GM23248 (cell line): ENCODE measurements around the gene UNC5A. TPM values are rescaled to one million over a fixed set of nuclear protein-coding genes. Genes with fewer than 3 reads are reported as not detected.

Source experiments
- DNase-seq: peaks from one replicate; pipeline ENCODE4 v3.0.0-alpha.2; 2015
- H2AFZ ChIP-seq: fragments of 200-600 bp; sonication (generic); 2 replicates; pipeline ENCODE4 v1.6.1; 2016; ENCODE audit warnings: antibody characterized with exemption
- H3F3A ChIP-seq: fragments of 200-600 bp; sonication (generic); 2 replicates; pipeline ENCODE4 v1.6.1; 2016; ENCODE audit warnings: mild to moderate bottlenecking, antibody characterized with exemption, mixed run types; ENCODE audit not compliant: insufficient read depth
- H3K27ac ChIP-seq: fragments of 200-600 bp; sonication (generic); 2 replicates; pipeline ENCODE4 v1.5.1; 2016; ENCODE audit warnings: mild to moderate bottlenecking
- H3K27me3 ChIP-seq: fragments of 200-600 bp; sonication (generic); replicated peaks from 2 replicates; pipeline ENCODE4 v1.6.1; 2016; ENCODE audit warnings: mild to moderate bottlenecking; ENCODE audit not compliant: insufficient read depth
- H3K36me3 ChIP-seq: fragments of 200-600 bp; sonication (generic); 2 replicates; pipeline ENCODE4 v1.6.1; 2016; ENCODE audit warnings: low read depth, mild to moderate bottlenecking
- H3K4me1 ChIP-seq: fragments of 200-600 bp; sonication (generic); 2 replicates; pipeline ENCODE4 v1.6.1; 2016; ENCODE audit warnings: mild to moderate bottlenecking; ENCODE audit not compliant: insufficient read depth
- H3K4me2 ChIP-seq: fragments of 200-600 bp; sonication (generic); one replicate; pipeline ENCODE4 v1.6.1; 2016; ENCODE audit warnings: mild to moderate bottlenecking; ENCODE audit not compliant: unreplicated experiment
- H3K4me3 ChIP-seq: fragments of 200-600 bp; sonication (generic); 2 replicates; pipeline ENCODE4 v1.5.1; 2016; ENCODE audit warnings: mild to moderate bottlenecking
- H3K79me2 ChIP-seq: fragments of 200-600 bp; sonication (generic); 2 replicates; pipeline ENCODE4 v1.6.1; 2016; ENCODE audit warnings: mild to moderate bottlenecking; ENCODE audit not compliant: insufficient read depth
- H3K9ac ChIP-seq: fragments of 200-600 bp; sonication (generic); 2 replicates; pipeline ENCODE4 v1.6.1; 2016; ENCODE audit warnings: mild to moderate bottlenecking
- H3K9me2 ChIP-seq: fragments of 200-600 bp; sonication (generic); 2 replicates; pipeline ENCODE4 v1.6.1; 2016; ENCODE audit warnings: mixed run types, mild to moderate bottlenecking, moderate library complexity; ENCODE audit not compliant: insufficient read depth
- H3K9me3 ChIP-seq: fragments of 200-600 bp; sonication (generic); one replicate; pipeline ENCODE4 v1.6.1; 2017; ENCODE audit warnings: low read depth
- H4K20me1 ChIP-seq: fragments of 200-600 bp; sonication (generic); 2 replicates; pipeline ENCODE4 v1.6.0; 2016; ENCODE audit not compliant: insufficient read depth
- EZH2 ChIP-seq: fragments of 200-600 bp; sonication (generic); IDR thresholded peaks from 2 replicates; pipeline ENCODE4 v1.6.1; 2018; ENCODE audit warnings: antibody characterized with exemption, mild to moderate bottlenecking; ENCODE audit not compliant: insufficient read depth, poor library complexity, severe bottlenecking
- EZH2phosphoT487 ChIP-seq: fragments of 200-600 bp; sonication (generic); IDR thresholded peaks from 2 replicates; pipeline ENCODE4 v1.6.1; 2018; ENCODE audit warnings: antibody characterized with exemption, moderate library complexity, mild to moderate bottlenecking, low read depth; ENCODE audit not compliant: insufficient read depth
- WGBS, 2 experiments: methylation state at CpG; one replicate each; pipeline ENCODE4 v1.1.6; 2015 to 2017; ENCODE audit warnings: low lambda C conversion rate in 2 of 2, low coverage in 1 of 2; ENCODE audit errors: missing lambda C conversion rate in 2 of 2; 5-methylcytosine and 5-hydroxymethylcytosine counted together
- in situ Hi-C: fragments of 300-500 bp; cut with MboI; formaldehyde crosslinking; loops from 2 replicates; pipeline ENCODE4 v1.15.0; 2020
- polyA plus RNA-seq: library from polyadenylated mRNA; unstranded; fragments of >200 nt; fragmentation: Nextera tagmentation; extraction: Ambion mirVana; gene quantifications from 2 replicates; pipeline ENCODE4 v1.2.1, GENCODE V29; 2016
- total RNA-seq: library from RNA; depleted of rRNA; stranded (reverse); fragments of >200 nt; shearing (Covaris generic); gene quantifications from 2 replicates; pipeline ENCODE4 v1.2.3, GENCODE V29; 2014

The UNC5A gene
- total and polyA plus RNA-seq, 2 experiments from 2014 or later: not detected

DNA sequence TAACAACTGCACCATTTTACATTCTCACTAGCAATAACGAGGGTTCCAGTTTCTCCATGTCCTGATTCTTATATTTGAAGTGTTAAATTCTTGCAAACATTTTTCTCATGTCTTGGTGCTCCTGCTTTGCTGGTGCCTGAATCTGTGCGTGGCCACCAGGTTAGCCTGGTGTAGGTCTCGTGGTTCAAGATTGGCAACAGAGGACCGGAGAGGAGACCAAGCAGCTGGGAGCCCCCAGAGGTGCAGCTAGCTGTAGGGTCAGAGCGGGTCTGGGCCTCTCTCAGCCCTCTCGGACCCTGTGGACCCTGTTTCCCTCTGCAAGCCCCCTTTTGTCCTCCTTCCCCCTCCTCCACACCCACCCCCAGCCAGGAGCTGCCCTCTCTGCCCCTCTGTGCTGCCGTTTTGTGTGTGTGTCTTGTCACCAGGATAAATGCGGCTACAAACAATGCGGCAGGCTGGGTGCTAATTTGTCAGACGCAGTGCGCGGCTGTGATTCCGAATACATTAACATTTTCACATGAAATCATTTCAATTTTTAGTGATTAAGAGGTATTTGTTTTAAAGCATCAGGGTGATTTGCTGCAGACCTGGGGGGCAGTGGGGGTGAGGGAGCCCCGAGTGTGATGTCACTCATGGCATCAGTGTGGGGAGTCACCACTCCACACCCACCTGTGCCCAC is 17.5 kb downstream of the UNC5A start:
- 60 to 62% methylated on average over 14 of the region's 14 CpGs for WGBS, 2 experiments
- H3K9me2 ChIP-seq: no peaks in the 10 kb centered on the region
- no peaks in the 10 kb centered on the region for H3K4me1 ChIP-seq
- H3F3A ChIP-seq: no peaks in the 10 kb centered on the region
- no peak overlapping the region for H3K9ac ChIP-seq
- H3K4me2 ChIP-seq: no peak overlapping the region
- H3K27me3 ChIP-seq: 0 out of 2 replicates have a peak, but pooled peaks cover 9% of the 10 kb centered on the region
- no peaks in the 10 kb centered on the region for H3K79me2 ChIP-seq
- DNase-seq: no peak
- no peaks in the 10 kb centered on the region for H3K36me3 ChIP-seq
- no peak overlapping the region for H3K27ac ChIP-seq
- H3K4me3 ChIP-seq: no peak overlapping the region
- H4K20me1 ChIP-seq: no peaks in the 10 kb centered on the region
- H2AFZ ChIP-seq: no peak overlapping the region
- in situ Hi-C loops: no loop called here
- H3K9me3 ChIP-seq: no peaks in the 10 kb centered on the region
- TF ChIP-seq EZH2: no peak
- TF ChIP-seq EZH2phosphoT487: no peak

DNA sequence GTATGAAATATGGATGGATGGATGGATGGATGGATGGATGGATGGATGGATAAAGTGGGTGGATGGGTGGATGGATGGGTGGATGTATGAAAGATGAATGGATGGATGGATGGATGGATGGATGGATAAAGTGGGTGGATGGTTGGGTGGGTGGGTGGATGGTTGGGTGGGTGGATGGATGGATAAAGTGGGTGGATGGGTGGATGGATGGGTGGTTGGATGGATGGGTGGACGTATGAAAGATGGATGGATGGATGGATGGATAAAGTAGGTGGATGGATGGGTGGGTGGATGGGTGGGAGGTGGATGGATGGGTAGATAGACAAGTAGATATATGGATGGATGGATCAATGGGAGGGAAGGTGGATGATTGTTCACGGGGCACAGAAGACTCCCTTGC is 19.0 kb downstream of the UNC5A start:
- no peak overlapping the region for H3K9ac ChIP-seq
- no peaks in the 10 kb centered on the region for H3K9me2 ChIP-seq
- no peak overlapping the region for H3K4me3 ChIP-seq
- H3K36me3 ChIP-seq: no peaks in the 10 kb centered on the region
- no peaks in the 10 kb centered on the region for H3K9me3 ChIP-seq
- TF ChIP-seq EZH2phosphoT487: no peak
- no peak for TF ChIP-seq EZH2
- no peak overlapping the region for H3K4me2 ChIP-seq
- WGBS, 2 experiments: 50 to 63% methylated on average over 1 to 2 of the region's 2 CpGs
- H4K20me1 ChIP-seq: no peaks in the 10 kb centered on the region
- H3K4me1 ChIP-seq: no peaks in the 10 kb centered on the region
- no peak overlapping the region for H2AFZ ChIP-seq
- in situ Hi-C loops: no loop called here
- H3F3A ChIP-seq: no peaks in the 10 kb centered on the region
- no peak for DNase-seq
- no peaks in the 10 kb centered on the region for H3K79me2 ChIP-seq
- no peak overlapping the region for H3K27ac ChIP-seq
- H3K27me3 ChIP-seq: 0 out of 2 replicates have a peak, but pooled peaks cover 8% of the 10 kb centered on the region

DNA sequence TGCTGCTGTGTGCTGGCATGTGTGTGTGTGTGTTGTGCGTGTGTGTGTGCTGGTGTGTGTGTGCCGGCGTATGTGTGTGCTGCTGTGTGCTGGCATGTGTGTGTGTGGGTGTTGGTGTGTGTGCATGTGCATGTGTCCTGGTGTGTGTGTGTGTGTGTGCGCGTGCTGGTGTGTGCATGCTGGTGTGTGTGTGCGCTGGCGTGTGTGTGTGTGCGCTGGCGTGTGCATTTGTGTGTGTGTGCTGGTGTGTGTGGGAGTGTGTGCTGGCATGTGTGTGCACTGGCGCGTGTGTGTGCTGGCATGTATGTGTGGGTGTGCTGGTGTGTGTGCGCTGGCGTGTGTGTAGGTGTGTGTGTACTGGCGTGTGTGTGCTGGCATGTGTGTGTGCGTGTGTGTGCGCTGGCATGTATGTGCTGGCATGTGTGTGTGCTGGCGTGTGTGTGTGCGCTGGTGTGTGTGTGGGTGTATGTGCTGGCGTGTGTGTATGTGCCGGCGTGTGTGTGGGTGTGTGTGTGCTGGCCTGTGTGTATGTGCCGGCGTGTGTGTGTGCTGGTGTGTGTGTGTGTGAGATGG is 20.1 kb downstream of the UNC5A start:
- 77 to 81% methylated on average over 13 to 22 of the region's 23 CpGs for WGBS, 2 experiments
- no peaks in the 10 kb centered on the region for H3K9me3 ChIP-seq
- no peak overlapping the region for H3K9ac ChIP-seq
- 0 out of 2 replicates have a peak, but pooled peaks cover 10% of the 10 kb centered on the region for H3K27me3 ChIP-seq
- in situ Hi-C loops: no loop called here
- H3K4me1 ChIP-seq: no peaks in the 10 kb centered on the region
- H4K20me1 ChIP-seq: no peaks in the 10 kb centered on the region
- no peaks in the 10 kb centered on the region for H3F3A ChIP-seq
- H2AFZ ChIP-seq: no peak overlapping the region
- DNase-seq: no peak
- no peak for TF ChIP-seq EZH2
- TF ChIP-seq EZH2phosphoT487: no peak
- no peak overlapping the region for H3K4me3 ChIP-seq
- no peak overlapping the region for H3K4me2 ChIP-seq
- no peak overlapping the region for H3K27ac ChIP-seq
- no peaks in the 10 kb centered on the region for H3K9me2 ChIP-seq
- H3K79me2 ChIP-seq: no peaks in the 10 kb centered on the region
- no peaks in the 10 kb centered on the region for H3K36me3 ChIP-seq

DNA sequence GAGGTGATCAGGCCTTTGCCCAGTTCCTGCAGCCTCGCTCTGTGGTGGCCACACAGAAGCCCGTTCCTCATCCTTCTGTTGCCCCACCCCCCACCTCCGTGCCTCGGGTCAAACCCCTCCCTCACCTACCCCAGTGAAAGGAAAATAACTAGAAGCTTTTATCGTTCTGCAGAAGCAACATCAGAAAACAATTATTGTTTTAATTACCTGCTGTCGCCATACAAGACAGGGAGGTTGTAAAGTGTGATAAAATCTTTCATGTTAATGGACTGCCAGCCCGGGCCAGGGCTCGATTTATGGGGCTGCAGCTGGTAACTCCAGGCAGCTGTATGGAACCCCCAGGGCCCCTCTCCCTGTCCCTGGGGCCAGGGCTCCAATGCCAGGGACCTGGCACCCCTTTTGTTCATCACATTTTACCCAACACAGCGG is 20.6 kb downstream of the UNC5A start:
- WGBS, 2 experiments: 19 to 23% methylated on average over 5 to 9 of the region's 9 CpGs
- in situ Hi-C loops: no loop called here
- TF ChIP-seq EZH2: no peak
- TF ChIP-seq EZH2phosphoT487: no peak

More for the DNA sequence above, 20.6 kb downstream of the UNC5A start:
- Histone ChIP-seq H3K9me3 (no peaks in the 10 kb centered on the region), H3K4me1 (no peaks in the 10 kb centered on the region), H3K4me2 (no peak overlapping the region), H3K79me2 (no peaks in the 10 kb centered on the region), H3K9me2 (no peaks in the 10 kb centered on the region), H3K36me3 (no peaks in the 10 kb centered on the region), H3K27me3 (0 out of 2 replicates have a peak, but pooled peaks cover 10% of the 10 kb centered on the region), H3K9ac (no peak overlapping the region), H3K27ac (no peak overlapping the region), H3K4me3 (no peak overlapping the region), H4K20me1 (no peaks in the 10 kb centered on the region), H3F3A (no peaks in the 10 kb centered on the region), H2AFZ (no peak overlapping the region)
- DNase-seq: no peak
